HepG2 (cell line): ENCODE results near the gene UBALD1. TPM values are rescaled to one million over a fixed set of nuclear protein-coding genes. Genes with fewer than 3 reads are reported as not detected.
"Not testable (repeated sequence)": the region's sequence is repeated elsewhere in the genome, so short reads cannot be mapped to it uniquely, and the experiment has no call there.

Experiments
- CBX5 ChIP-seq: sonication (generic); formaldehyde crosslinking; IDR thresholded peaks from 2 replicates; pipeline ENCODE4 v1.4.0; 2020; ENCODE audit warnings: missing genetic modification reagents, borderline replicate concordance
- ELF1 ChIP-seq: sonication (generic); formaldehyde crosslinking; IDR thresholded peaks from 2 replicates; pipeline ENCODE4 v1.4.0; 2020; ENCODE audit warnings: missing genetic modification reagents
- FOSL2 ChIP-seq: sonication (generic); formaldehyde crosslinking; IDR thresholded peaks from 2 replicates; pipeline ENCODE4 v1.4.0; 2020; ENCODE audit warnings: missing genetic modification reagents
- HNRNPL ChIP-seq: fragments of 200-400 bp; formaldehyde crosslinking; IDR thresholded peaks from 2 replicates; pipeline ENCODE4 v1.6.1; 2017; ENCODE audit warnings: mild to moderate bottlenecking, low read depth, low read length
- HOXA3 ChIP-seq: sonication (generic); formaldehyde crosslinking; IDR thresholded peaks from 2 replicates; pipeline ENCODE4 v1.5.0; 2020; ENCODE audit warnings: missing genetic modification reagents
- LCORL ChIP-seq, 2 experiments: fragments of 450-650 bp in 1 of 2; sonication (generic) in 1 of 2; formaldehyde crosslinking in 1 of 2; IDR thresholded peaks; 2 replicates each; pipeline versions ENCODE4 v1.5.0 to v1.6.1; 2017 to 2020; ENCODE audit warnings: antibody characterized with exemption in 1 of 2, missing genetic modification reagents in 1 of 2
- MXI1 ChIP-seq: IDR thresholded peaks from 3 replicates; pipeline ENCODE4 v1.6.1; 2012; ENCODE audit warnings: low read depth, low read length, inconsistent platforms, borderline replicate concordance
- PPARG ChIP-seq: conservative IDR thresholded peaks from 2 replicates; pipeline ENCODE4 v1.6.1; 2016; ENCODE audit warnings: missing biosample characterization, missing genetic modification reagents
- RARA ChIP-seq: IDR thresholded peaks from 2 replicates; pipeline ENCODE4 v1.6.1; 2016; ENCODE audit warnings: missing genetic modification reagents, missing compliant biosample characterization
- SALL1 ChIP-seq: sonication (generic); formaldehyde crosslinking; IDR thresholded peaks from 2 replicates; pipeline ENCODE4 v1.8.0; 2022; ENCODE audit warnings: mild to moderate bottlenecking, missing genetic modification reagents
- SOX13 ChIP-seq, 3 experiments: fragments of 450-650 bp in 1 of 3; sonication (generic) in 1 of 3; formaldehyde crosslinking in 1 of 3; IDR thresholded peaks in 2 of 3; conservative IDR thresholded peaks in 1 of 3; 2 replicates each; pipeline versions ENCODE4 v1.5.0 to v1.6.1; 2016 to 2020; ENCODE audit warnings: antibody characterized with exemption in 1 of 3, mild to moderate bottlenecking in 1 of 3, missing compliant biosample characterization in 1 of 3, missing genetic modification reagents in 1 of 3, moderate library complexity in 1 of 3
- SRY ChIP-seq: sonication (generic); formaldehyde crosslinking; IDR thresholded peaks from 2 replicates; pipeline ENCODE4 v1.8.0; 2022; ENCODE audit warnings: mild to moderate bottlenecking, missing genetic modification reagents
- YY1 ChIP-seq: IDR thresholded peaks from 2 replicates; pipeline ENCODE4 v1.6.1; 2011; ENCODE audit warnings: low read length, low read depth, moderate library complexity, mild to moderate bottlenecking; ENCODE audit not compliant: insufficient read depth, insufficient replicate concordance
- ZNF629 ChIP-seq: sonication (generic); formaldehyde crosslinking; conservative IDR thresholded peaks from 2 replicates; pipeline ENCODE4 v1.5.0; 2020; ENCODE audit warnings: missing genetic modification reagents
- polyA plus RNA-seq, 8 experiments: library from polyadenylated mRNA; depleted of rRNA in 3 of 8; stranded (reverse) in 7 of 8; unstranded in 1 of 8; fragments of >200 nt; fragmentation: Illumina TruSeq in 4 of 8; extraction: Trizol in 4 of 8; gene quantifications; 2 replicates each; pipeline versions ENCODE4 v1.2.1 to v1.2.3, GENCODE V29; 2011 to 2016; ENCODE audit warnings: low read depth in 4 of 8, missing spikeins in 1 of 8, mixed read lengths in 1 of 8; ENCODE audit not compliant: insufficient read depth in 1 of 8
- total RNA-seq, 5 experiments: library from RNA; depleted of rRNA; stranded (reverse); fragments of >200 nt; fragmentation: Illumina TruSeq; extraction: Trizol; gene quantifications; 2 replicates each; pipeline ENCODE4 v1.2.3, GENCODE V29; 2016; ENCODE audit warnings: low read depth in 1 of 5
- TF ChIP-seq, protein P1 (sequence below): sonication (generic); formaldehyde crosslinking; IDR thresholded peaks from 2 replicates; pipeline ENCODE4 v1.5.1; 2020; ENCODE audit warnings: mild to moderate bottlenecking, missing genetic modification reagents, moderate library complexity
- TF ChIP-seq, protein P2 (sequence below): IDR thresholded peaks from 2 replicates; pipeline ENCODE4 v1.6.1; 2016; ENCODE audit warnings: missing compliant biosample characterization, missing genetic modification reagents, borderline replicate concordance
- TF ChIP-seq, protein P3 (sequence below): IDR thresholded peaks from 2 replicates; pipeline ENCODE4 v1.6.1; 2018; ENCODE audit warnings: missing genetic modification reagents, mild to moderate bottlenecking, missing compliant biosample characterization
- TF ChIP-seq, protein P4 (sequence below): sonication (generic); formaldehyde crosslinking; IDR thresholded peaks from 2 replicates; pipeline ENCODE4 v1.5.1; 2020; ENCODE audit warnings: mild to moderate bottlenecking, moderate library complexity, missing genetic modification reagents
- TF ChIP-seq, protein P5 (sequence below): IDR thresholded peaks from 2 replicates; pipeline ENCODE4 v1.6.1; 2016; ENCODE audit warnings: low read depth, borderline replicate concordance

UBALD1 gene
- total and polyA plus RNA-seq, 2 of the 13 experiments (the other 11 are each of a cell fraction or from before 2014, with no cell fraction given) = 6.8 to 12.3 TPM

DNA sequence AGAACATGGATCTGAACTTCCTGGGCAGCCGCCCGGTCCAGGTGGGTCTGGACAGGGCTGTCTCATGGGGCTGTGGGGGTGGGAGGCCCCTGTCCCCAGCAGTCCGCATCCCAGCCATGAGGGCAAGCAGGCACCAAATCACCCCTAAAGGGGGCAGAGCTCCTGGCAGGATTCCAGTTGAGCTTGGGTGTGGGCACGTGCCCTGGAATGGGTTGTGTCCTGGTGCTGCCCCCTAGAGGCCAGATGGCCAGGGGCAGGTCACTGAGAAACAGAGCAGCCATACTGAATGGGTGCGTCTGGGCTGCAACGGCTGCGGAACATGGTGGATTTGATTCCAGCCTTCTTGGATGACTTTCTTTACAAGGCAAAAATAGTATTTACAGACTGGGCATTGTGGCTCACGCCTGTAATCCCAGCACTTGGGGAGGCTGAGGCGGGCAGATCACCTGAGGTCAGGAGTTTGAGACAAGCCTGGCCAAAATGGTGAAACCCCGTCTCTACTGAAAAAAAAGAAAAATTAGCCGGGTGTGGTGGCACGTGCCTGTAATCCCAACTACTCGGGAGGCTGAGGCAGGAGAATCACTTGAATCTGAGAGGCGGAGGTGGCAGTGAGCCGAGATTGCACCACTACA, 35.9 kb upstream of the UBALD1 start (continued):
- TF ChIP-seq, protein P1, sequence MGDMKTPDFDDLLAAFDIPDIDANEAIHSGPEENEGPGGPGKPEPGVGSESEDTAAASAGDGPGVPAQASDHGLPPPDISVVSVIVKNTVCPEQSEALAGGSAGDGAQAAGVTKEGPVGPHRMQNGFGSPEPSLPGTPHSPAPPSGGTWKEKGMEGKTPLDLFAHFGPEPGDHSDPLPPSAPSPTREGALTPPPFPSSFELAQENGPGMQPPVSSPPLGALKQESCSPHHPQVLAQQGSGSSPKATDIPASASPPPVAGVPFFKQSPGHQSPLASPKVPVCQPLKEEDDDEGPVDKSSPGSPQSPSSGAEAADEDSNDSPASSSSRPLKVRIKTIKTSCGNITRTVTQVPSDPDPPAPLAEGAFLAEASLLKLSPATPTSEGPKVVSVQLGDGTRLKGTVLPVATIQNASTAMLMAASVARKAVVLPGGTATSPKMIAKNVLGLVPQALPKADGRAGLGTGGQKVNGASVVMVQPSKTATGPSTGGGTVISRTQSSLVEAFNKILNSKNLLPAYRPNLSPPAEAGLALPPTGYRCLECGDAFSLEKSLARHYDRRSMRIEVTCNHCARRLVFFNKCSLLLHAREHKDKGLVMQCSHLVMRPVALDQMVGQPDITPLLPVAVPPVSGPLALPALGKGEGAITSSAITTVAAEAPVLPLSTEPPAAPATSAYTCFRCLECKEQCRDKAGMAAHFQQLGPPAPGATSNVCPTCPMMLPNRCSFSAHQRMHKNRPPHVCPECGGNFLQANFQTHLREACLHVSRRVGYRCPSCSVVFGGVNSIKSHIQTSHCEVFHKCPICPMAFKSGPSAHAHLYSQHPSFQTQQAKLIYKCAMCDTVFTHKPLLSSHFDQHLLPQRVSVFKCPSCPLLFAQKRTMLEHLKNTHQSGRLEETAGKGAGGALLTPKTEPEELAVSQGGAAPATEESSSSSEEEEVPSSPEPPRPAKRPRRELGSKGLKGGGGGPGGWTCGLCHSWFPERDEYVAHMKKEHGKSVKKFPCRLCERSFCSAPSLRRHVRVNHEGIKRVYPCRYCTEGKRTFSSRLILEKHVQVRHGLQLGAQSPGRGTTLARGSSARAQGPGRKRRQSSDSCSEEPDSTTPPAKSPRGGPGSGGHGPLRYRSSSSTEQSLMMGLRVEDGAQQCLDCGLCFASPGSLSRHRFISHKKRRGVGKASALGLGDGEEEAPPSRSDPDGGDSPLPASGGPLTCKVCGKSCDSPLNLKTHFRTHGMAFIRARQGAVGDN (CRISPR knock-in tag) = peak; percentile 82
- peak; percentile 95 for TF ChIP-seq HNRNPL
- TF ChIP-seq MXI1 = peak; percentile 34; the same call in 1 of the 3 replicates
- peak; percentile 30; the same call in 1 of the 2 replicates for TF ChIP-seq FOSL2
- TF ChIP-seq, protein P2, sequence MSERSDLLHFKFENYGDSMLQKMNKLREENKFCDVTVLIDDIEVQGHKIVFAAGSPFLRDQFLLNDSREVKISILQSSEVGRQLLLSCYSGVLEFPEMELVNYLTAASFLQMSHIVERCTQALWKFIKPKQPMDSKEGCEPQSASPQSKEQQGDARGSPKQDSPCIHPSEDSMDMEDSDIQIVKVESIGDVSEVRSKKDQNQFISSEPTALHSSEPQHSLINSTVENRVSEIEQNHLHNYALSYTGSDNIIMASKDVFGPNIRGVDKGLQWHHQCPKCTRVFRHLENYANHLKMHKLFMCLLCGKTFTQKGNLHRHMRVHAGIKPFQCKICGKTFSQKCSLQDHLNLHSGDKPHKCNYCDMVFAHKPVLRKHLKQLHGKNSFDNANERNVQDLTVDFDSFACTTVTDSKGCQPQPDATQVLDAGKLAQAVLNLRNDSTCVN (CRISPR knock-in tag) = peak; percentile 86
- peak; percentile 65 for TF ChIP-seq SALL1 (CRISPR knock-in tag)
- not testable (repeated sequence) for TF ChIP-seq LCORL, SOX13 (IDR thresholded peaks at IDR 0.05)
- peak; percentile 56; the same call in 1 of the 2 replicates for TF ChIP-seq LCORL (CRISPR knock-in tag; IDR thresholded peaks at IDR 0.05)
- peak in 1 of 2 experiments; percentile 25; a peak in 1 of 4 replicates for TF ChIP-seq SOX13 (CRISPR knock-in tag; conservative IDR thresholded peaks at IDR 0.05 in 1 of 2, IDR thresholded peaks at IDR 0.05 in 1 of 2)
- TF ChIP-seq PPARG (CRISPR knock-in tag) = peak; percentile 24; the same call in 1 of the 2 replicates
- TF ChIP-seq CBX5 = peak; percentile 28; the same call in 1 of the 2 replicates
- 0 out of 2 replicates have a peak, but pooled peaks have one; percentile 15 for TF ChIP-seq ELF1 (CRISPR knock-in tag)
- TF ChIP-seq ZNF629 = 0 out of 2 replicates have a peak, but pooled peaks have one; percentile 6
- peak; percentile 65 for TF ChIP-seq YY1
- TF ChIP-seq, protein P3, sequence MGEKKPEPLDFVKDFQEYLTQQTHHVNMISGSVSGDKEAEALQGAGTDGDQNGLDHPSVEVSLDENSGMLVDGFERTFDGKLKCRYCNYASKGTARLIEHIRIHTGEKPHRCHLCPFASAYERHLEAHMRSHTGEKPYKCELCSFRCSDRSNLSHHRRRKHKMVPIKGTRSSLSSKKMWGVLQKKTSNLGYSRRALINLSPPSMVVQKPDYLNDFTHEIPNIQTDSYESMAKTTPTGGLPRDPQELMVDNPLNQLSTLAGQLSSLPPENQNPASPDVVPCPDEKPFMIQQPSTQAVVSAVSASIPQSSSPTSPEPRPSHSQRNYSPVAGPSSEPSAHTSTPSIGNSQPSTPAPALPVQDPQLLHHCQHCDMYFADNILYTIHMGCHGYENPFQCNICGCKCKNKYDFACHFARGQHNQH (CRISPR knock-in tag) = 0 out of 2 replicates have a peak, but pooled peaks have one; percentile 44
- TF ChIP-seq, protein P4, sequence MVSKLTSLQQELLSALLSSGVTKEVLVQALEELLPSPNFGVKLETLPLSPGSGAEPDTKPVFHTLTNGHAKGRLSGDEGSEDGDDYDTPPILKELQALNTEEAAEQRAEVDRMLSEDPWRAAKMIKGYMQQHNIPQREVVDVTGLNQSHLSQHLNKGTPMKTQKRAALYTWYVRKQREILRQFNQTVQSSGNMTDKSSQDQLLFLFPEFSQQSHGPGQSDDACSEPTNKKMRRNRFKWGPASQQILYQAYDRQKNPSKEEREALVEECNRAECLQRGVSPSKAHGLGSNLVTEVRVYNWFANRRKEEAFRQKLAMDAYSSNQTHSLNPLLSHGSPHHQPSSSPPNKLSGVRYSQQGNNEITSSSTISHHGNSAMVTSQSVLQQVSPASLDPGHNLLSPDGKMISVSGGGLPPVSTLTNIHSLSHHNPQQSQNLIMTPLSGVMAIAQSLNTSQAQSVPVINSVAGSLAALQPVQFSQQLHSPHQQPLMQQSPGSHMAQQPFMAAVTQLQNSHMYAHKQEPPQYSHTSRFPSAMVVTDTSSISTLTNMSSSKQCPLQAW (CRISPR knock-in tag) = peak; percentile 30; the same call in 1 of the 2 replicates
- TF ChIP-seq HOXA3 (CRISPR knock-in tag) = peak; percentile 76
- 0 out of 2 replicates have a peak, but pooled peaks have one; percentile 7 for TF ChIP-seq RARA
- TF ChIP-seq SRY (CRISPR knock-in tag) = 0 out of 2 replicates have a peak, but pooled peaks have one; percentile 59
- TF ChIP-seq, protein P5, sequence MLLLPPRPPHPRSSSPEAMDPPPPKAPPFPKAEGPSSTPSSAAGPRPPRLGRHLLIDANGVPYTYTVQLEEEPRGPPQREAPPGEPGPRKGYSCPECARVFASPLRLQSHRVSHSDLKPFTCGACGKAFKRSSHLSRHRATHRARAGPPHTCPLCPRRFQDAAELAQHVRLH (CRISPR knock-in tag) = peak; percentile 20; the same call in 1 of the 2 replicates
